B cell (primary cell): Measurements from ENCODE around the gene NPHS1. TPM values are rescaled to one million over a fixed set of nuclear protein-coding genes. Genes with fewer than 3 reads are reported as not detected.

Source experiments
- ATAC-seq: fragments of 200-7000 bp; cut with Tn5 transposase; one replicate; pipeline ENCODE4 v1.10.0; 2021; ENCODE audit warnings: low read depth, mild to moderate bottlenecking, moderate number of reproducible peaks, moderate library complexity
- CTCF ChIA-PET: fragments of 350-600 bp; sonication (Branson Sonifier 250); formaldehyde crosslinking; loops from one replicate; lab custom pipeline; 2021; ENCODE audit warnings: antibody characterized with exemption, inconsistent platforms; lab: Charles Lee
- POLR2A ChIA-PET: fragments of 350-600 bp; sonication (Branson Sonifier 250); formaldehyde crosslinking; loops from one replicate; lab custom pipeline; 2021; ENCODE audit warnings: antibody characterized with exemption; lab: Charles Lee
- DNase-seq: peaks from one replicate; pipeline ENCODE4 v3.0.0; 2013
- H2AFZ ChIP-seq: 2 replicates; pipeline ENCODE4 v1.6.1; 2012; ENCODE audit warnings: mild to moderate bottlenecking, low read depth, low read length; ENCODE audit not compliant: insufficient read depth, poor library complexity, severe bottlenecking
- H3K27ac ChIP-seq, 2 donors: 1 replicate in 1 of 2; 2 replicates in 1 of 2; pipeline ENCODE4 v1.5.1; 2012 to 2013; ENCODE audit warnings: low read length in 2 of 2, mild to moderate bottlenecking in 2 of 2, moderate library complexity in 1 of 2
- H3K27me3 ChIP-seq, 4 experiments: fragments of 200-600 bp in 1 of 4; sonication (generic) in 1 of 4; replicated peaks in 1 of 4; 1 replicate in 2 of 4; 2 replicates in 2 of 4; pipeline versions ENCODE4 v1.6.1 to v1.7.0; 2013 to 2016; ENCODE audit warnings: low read length in 3 of 4, mild to moderate bottlenecking in 2 of 4, mixed read lengths in 1 of 4, moderate library complexity in 1 of 4; ENCODE audit not compliant: insufficient read depth in 4 of 4, control insufficient read depth in 3 of 4; ENCODE audit errors: control extremely low read depth in 1 of 4
- H3K36me3 ChIP-seq, 2 experiments: replicated peaks in 1 of 2; 1 replicate in 1 of 2; 2 replicates in 1 of 2; pipeline versions ENCODE4 v1.6.1 to v1.7.1; 2013; ENCODE audit warnings: low read length in 1 of 2; ENCODE audit not compliant: insufficient read depth in 2 of 2, control insufficient read depth in 1 of 2; ENCODE audit errors: control extremely low read depth in 1 of 2, extremely low read depth in 1 of 2
- H3K4me1 ChIP-seq, 2 donors: fragments of 200-600 bp in 1 of 2; sonication (generic) in 1 of 2; 1 replicate in 1 of 2; 2 replicates in 1 of 2; pipeline versions ENCODE4 v1.5.1 to v1.6.1; 2013 to 2017; ENCODE audit warnings: low read length in 2 of 2; ENCODE audit not compliant: control insufficient read depth in 2 of 2, insufficient read depth in 2 of 2
- H3K4me2 ChIP-seq: replicated peaks from 2 replicates; pipeline ENCODE3; 2012; ENCODE audit warnings: mild to moderate bottlenecking, low read depth, low read length; ENCODE audit not compliant: poor library complexity, severe bottlenecking
- H3K4me3 ChIP-seq, 5 experiments: fragments of 200-600 bp in 1 of 5; sonication (generic) in 1 of 5; 1 replicate in 3 of 5; 2 replicates in 2 of 5; pipeline versions ENCODE4 v1.5.1 to v1.7.0; 2011 to 2016; ENCODE audit warnings: low read length in 4 of 5, mild to moderate bottlenecking in 4 of 5, low read depth in 2 of 5, control low read depth in 1 of 5, moderate library complexity in 1 of 5; ENCODE audit not compliant: insufficient read depth in 1 of 5; ENCODE audit errors: control extremely low read depth in 1 of 5, extremely low read depth in 1 of 5
- H3K79me2 ChIP-seq: fragments of 200-600 bp; sonication (generic); one replicate; pipeline ENCODE4 v1.6.0; 2016; ENCODE audit warnings: low read length; ENCODE audit not compliant: control insufficient read depth, insufficient read depth
- H3K9ac ChIP-seq: fragments of 200-600 bp; sonication (generic); 2 replicates; pipeline ENCODE4 v1.6.1; 2017; ENCODE audit warnings: mild to moderate bottlenecking, low read length, moderate library complexity
- H3K9me3 ChIP-seq, 3 donors: one replicate each; pipeline versions ENCODE4 v1.6.1 to v1.7.1; 2013; ENCODE audit warnings: low read length in 2 of 3; ENCODE audit not compliant: control insufficient read depth in 2 of 3, insufficient read depth in 1 of 3; ENCODE audit errors: control extremely low read depth in 1 of 3
- H4K20me1 ChIP-seq: 2 replicates; pipeline ENCODE4 v1.6.0; 2012; ENCODE audit warnings: mild to moderate bottlenecking, low read length; ENCODE audit not compliant: insufficient read depth, control insufficient read depth, poor library complexity, severe bottlenecking
- H3K27ac Mint-ChIP-seq: one replicate; pipeline ENCODE4 v1.8.0; 2021; ENCODE audit warnings: mixed read lengths
- H3K27me3 Mint-ChIP-seq: one replicate; pipeline ENCODE4 v1.8.0; 2021; ENCODE audit warnings: mixed read lengths
- H3K4me1 Mint-ChIP-seq: one replicate; pipeline ENCODE4 v1.8.0; 2021; ENCODE audit warnings: mixed read lengths
- H3K4me3 Mint-ChIP-seq: one replicate; pipeline ENCODE4 v1.8.0; 2021; ENCODE audit warnings: mixed read lengths
- H3K9me3 Mint-ChIP-seq: one replicate; pipeline ENCODE4 v1.8.0; 2022; ENCODE audit warnings: mixed read lengths; ENCODE audit not compliant: insufficient read depth
- EZH2 ChIP-seq: IDR thresholded peaks from 2 replicates; pipeline ENCODE4 v1.6.1; 2012; ENCODE audit warnings: borderline replicate concordance, low read depth, mild to moderate bottlenecking, moderate library complexity, low read length; ENCODE audit not compliant: insufficient read depth, poor library complexity, severe bottlenecking
- WGBS: methylation state at CpG from one replicate; pipeline ENCODE4 v1.1.5; 2013; ENCODE audit warnings: missing lambda C conversion rate; ENCODE audit not compliant: insufficient coverage; 5-methylcytosine and 5-hydroxymethylcytosine counted together
- intact Hi-C: fragments of 100-400 bp; cut with micrococcal nuclease; formaldehyde crosslinking; loops from one replicate; pipeline ENCODE4 v1.10.0; 2022
- polyA plus RNA-seq: library from polyadenylated mRNA; depleted of rRNA; stranded (reverse); fragments of >200 nt; gene quantifications from 2 replicates; pipeline ENCODE4 v1.2.3, GENCODE V29; 2012
- total RNA-seq, 2 donors: library from RNA; stranded (reverse); fragments of 120-200 nt in 1 of 2; gene quantifications; 1 replicate in 1 of 2; 2 replicates in 1 of 2; pipeline versions ENCODE4 v1.2.3 to v1.2.4, GENCODE V29; 2013 to 2022
- TF ChIP-seq, protein P1 (sequence below): fragments of 200-600 bp; IDR thresholded peaks from one replicate; pipeline ENCODE4 v1.8.0; 2022; ENCODE audit warnings: antibody characterized with exemption, mild to moderate bottlenecking

Gene NPHS1
- total and polyA plus RNA-seq, 2 donors (not counting 1 experiment from before 2014, with no cell fraction given), result not detected

DNA sequence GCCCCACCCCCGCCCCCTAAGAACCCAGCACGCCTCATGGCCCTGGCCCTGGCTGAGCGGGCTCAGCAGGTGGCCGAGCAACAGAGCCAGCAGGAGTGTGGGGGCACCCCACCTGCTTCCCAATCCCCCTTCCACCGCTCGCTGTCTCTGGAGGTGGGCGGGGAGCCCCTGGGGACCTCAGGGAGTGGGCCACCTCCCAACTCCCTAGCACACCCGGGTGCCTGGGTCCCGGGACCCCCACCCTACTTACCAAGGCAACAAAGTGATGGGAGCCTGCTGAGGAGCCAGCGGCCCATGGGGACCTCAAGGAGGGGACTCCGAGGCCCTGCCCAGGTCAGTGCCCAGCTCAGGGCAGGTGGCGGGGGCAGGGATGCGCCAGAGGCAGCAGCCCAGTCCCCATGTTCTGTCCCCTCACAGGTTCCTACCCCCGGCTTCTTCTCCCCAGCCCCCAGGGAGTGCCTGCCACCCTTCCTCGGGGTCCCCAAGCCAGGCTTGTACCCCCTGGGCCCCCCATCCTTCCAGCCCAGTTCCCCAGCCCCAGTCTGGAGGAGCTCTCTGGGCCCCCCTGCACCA is 65.0 kb downstream of the NPHS1 start:
- intact Hi-C loops, result no loop called here
- ChIA-PET POLR2A (no interaction called here), CTCF (no interaction called here)
- Histone ChIP-seq H2AFZ (no peak overlapping the region), H3K9me3 (no peaks in the 10 kb centered on the region), H3K9ac (no peak overlapping the region), H3K4me1 (no peaks in the 10 kb centered on the region), H3K36me3 (peaks cover 0 to 2% of the 10 kb centered on the region in 2 experiments), H3K27me3 (no peaks in the 10 kb centered on the region), H3K27ac (no peak overlapping the region), H4K20me1 (no peaks in the 10 kb centered on the region), H3K4me2 (no peak overlapping the region), H3K4me3 (no peak overlapping the region), H3K79me2 (no peaks in the 10 kb centered on the region)
- 94% methylated on average over 13 of the region's 15 CpGs for WGBS
- DNase-seq, result no peak
- no peaks in the 10 kb centered on the region for H3K4me1 Mint-ChIP-seq
- ATAC-seq, result no peak
- no peaks in the 10 kb centered on the region for H3K9me3 Mint-ChIP-seq
- no peak overlapping the region for H3K4me3 Mint-ChIP-seq
- H3K27ac Mint-ChIP-seq, result no peak overlapping the region
- TF ChIP-seq EZH2, result no peak
- TF ChIP-seq, protein P1, sequence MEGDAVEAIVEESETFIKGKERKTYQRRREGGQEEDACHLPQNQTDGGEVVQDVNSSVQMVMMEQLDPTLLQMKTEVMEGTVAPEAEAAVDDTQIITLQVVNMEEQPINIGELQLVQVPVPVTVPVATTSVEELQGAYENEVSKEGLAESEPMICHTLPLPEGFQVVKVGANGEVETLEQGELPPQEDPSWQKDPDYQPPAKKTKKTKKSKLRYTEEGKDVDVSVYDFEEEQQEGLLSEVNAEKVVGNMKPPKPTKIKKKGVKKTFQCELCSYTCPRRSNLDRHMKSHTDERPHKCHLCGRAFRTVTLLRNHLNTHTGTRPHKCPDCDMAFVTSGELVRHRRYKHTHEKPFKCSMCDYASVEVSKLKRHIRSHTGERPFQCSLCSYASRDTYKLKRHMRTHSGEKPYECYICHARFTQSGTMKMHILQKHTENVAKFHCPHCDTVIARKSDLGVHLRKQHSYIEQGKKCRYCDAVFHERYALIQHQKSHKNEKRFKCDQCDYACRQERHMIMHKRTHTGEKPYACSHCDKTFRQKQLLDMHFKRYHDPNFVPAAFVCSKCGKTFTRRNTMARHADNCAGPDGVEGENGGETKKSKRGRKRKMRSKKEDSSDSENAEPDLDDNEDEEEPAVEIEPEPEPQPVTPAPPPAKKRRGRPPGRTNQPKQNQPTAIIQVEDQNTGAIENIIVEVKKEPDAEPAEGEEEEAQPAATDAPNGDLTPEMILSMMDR, result no peak
- no peaks in the 10 kb centered on the region for H3K27me3 Mint-ChIP-seq

- H4K20me1 ChIP-seq, result no peaks in the 10 kb centered on the region
- ATAC-seq, result no peak
- peaks cover 0 to 2% of the 10 kb centered on the region in 2 experiments for H3K36me3 ChIP-seq
- Mint-ChIP-seq H3K27me3 (no peaks in the 10 kb centered on the region), H3K27ac (no peak overlapping the region), H3K4me3 (no peak overlapping the region), H3K4me1 (no peaks in the 10 kb centered on the region), H3K9me3 (no peaks in the 10 kb centered on the region)
- H3K4me2 ChIP-seq, result no peak overlapping the region
- H3K4me1 ChIP-seq, result no peaks in the 10 kb centered on the region
- no peaks in the 10 kb centered on the region for H3K9me3 ChIP-seq
- no peaks in the 10 kb centered on the region for H3K27me3 ChIP-seq
- no peak overlapping the region for H2AFZ ChIP-seq
- intact Hi-C loops, result no loop called here
- 97% methylated on average over 31 of the region's 31 CpGs for WGBS
- no peak overlapping the region for H3K4me3 ChIP-seq
- POLR2A ChIA-PET, result no interaction called here
- DNase-seq, result no peak
- no peak overlapping the region for H3K9ac ChIP-seq
- TF ChIP-seq EZH2, result no peak
- TF ChIP-seq, protein P1, result no peak
- H3K79me2 ChIP-seq, result no peaks in the 10 kb centered on the region
- no peak overlapping the region for H3K27ac ChIP-seq
- CTCF ChIA-PET, result interaction anchor here (0.6 kb wide), 1 partner anchor 472 kb away, joined by 3 read pairs; no protein-coding TSS in a partner anchor
Observed at GRCh38 chr19:35786299-35787160, 65.8 kb downstream of the NPHS1 start.
